Measurements from ENCODE around the gene BCAR1.

The BCAR1 gene

GRCh38 chr16:75181630-75182029 lies 69.8 kb downstream of the BCAR1 start:
- no peaks in the 10 kb centered on the region for H3K4me1 Mint-ChIP-seq (ENCODE audit: low read depth)
- H3K27ac Mint-ChIP-seq = no peak overlapping the region
- peaks cover 7% of the 10 kb centered on the region for H3K27me3 Mint-ChIP-seq
- peaks cover 4% of the 10 kb centered on the region for H3K36me3 Mint-ChIP-seq (ENCODE audit: low read depth)
- H3K4me3 Mint-ChIP-seq = no peak overlapping the region
- peaks cover 14% of the 10 kb centered on the region for H3K9me3 Mint-ChIP-seq

- Mint-ChIP-seq H3K27ac (no peak overlapping the region), H3K4me3 (no peak overlapping the region), H3K9me3 (peaks cover 23% of the 10 kb centered on the region), H3K36me3 (ENCODE audit: low read depth) (peaks cover 13% of the 10 kb centered on the region), H3K27me3 (peaks cover 7% of the 10 kb centered on the region), H3K4me1 (ENCODE audit: low read depth) (no peaks in the 10 kb centered on the region)
These were observed 72.2 kb downstream of the BCAR1 start for GRCh38 chr16:75179208-75179607.
